Pulmonary artery endothelial cell (primary cell): ENCODE results near the gene AKR1C8. TPM values are rescaled to one million over a fixed set of nuclear protein-coding genes. Genes with fewer than 3 reads are reported as not detected.

Source experiments
- DNase-seq: peaks from one replicate; pipeline ENCODE4 v3.0.0-alpha.2; 2011; ENCODE audit warnings: low read depth, low spot score
- total RNA-seq: library from RNA; depleted of rRNA; stranded (reverse); fragments of >200 nt; gene quantifications from 2 replicates; pipeline ENCODE4 v1.2.3, GENCODE V29; 2014

AKR1C8 gene
- total RNA-seq, 1 donor from 2014 or later, result not detected

DNA sequence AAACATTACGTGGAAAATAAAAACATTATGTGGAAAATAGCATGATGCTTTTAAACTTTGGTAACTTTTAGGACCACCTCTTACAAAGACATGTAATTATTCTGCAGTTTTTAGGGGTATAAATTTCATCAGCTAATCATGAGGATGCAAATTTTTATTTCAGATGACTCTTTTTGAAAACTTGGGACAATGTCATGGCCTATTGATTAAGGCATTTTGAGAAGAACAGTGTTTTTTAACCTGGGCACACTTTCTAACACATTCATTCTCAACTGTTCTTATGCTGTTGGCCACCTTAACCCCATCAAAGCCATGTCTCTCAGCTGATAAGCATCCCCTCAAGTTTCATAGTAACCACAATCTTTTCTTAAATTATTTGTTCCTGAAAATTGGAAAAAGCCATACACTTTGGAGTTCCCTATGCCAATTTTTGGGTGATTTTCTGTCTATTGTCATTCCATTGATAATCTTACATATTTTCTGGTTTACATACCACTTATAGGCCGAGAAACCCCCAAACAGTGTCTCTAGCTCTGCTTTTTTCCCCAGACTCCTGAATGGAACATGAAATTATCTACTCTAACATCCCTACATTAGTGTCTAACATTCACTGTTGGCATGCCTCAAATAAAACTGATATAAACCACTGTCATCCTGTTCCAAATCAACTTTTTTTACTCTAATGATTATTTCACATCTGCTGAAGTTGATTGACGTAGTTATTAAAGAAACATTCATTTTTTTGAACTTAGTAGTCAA lies 76.1 kb downstream of the AKR1C8 start:
- no peak for DNase-seq

DNA sequence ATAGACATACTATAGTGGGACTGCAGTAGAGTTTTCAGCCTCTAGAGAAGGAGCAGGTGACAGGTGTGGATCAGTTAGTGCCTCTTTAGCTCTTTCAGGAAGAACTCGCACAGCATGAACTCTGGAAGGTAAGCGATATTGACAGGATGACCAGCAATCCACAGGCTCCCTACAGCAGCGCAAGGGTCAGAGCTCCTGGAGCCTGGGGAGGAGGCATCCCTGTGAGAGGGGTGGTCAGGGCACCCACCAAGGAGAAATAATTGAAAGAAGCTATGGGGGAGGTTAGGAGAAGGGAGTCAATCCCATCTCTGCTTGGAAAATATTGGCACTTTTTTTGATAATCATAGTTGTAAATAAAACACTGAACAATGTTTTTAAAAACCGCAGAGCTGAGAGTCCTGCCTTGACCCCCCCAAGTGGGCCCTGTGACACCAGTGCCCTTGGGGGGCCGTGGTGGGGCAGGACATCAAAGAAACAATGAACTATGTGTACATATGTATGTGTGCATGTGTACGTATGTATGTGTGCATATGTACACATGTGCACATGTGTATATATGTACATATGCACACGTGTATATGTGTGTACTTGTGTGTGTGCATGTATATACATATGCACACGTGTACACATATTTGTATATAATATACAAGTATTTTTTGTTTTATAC lies 77.0 kb downstream of the AKR1C8 start:
- DNase-seq, result no peak

GRCh38 chr10:5106553-5106952 lies 78.4 kb downstream of the AKR1C8 start:
- no peak for DNase-seq

DNA sequence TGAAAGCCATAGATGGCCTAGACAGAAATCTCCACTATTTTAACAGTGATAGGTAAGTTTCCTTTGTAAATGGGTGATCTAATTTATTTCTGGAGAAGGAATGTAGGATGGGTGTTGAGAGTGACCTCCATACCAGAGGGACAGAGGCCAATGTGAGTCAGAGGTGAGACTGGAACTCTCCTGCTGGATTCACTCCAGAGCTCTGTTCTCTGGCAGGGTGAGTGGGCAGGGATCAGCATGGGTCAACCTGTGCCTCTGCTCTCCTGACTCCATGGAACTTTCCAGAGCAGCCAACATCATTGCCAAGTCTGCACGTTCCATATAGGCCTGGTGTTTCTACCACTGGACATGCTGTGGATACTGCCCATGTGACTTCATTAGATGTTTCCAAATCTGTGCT lies 79.3 kb downstream of the AKR1C8 start:
- DNase-seq, result no peak

Other genes starting within 250 kb of the AKR1C8 start
- gene AKR1C1, start 221.7 kb downstream of the AKR1C8 start, total RNA-seq, result 9.1 and 10.5 TPM in 2 replicates
- gene AKR1C2, start 181.3 kb downstream of the AKR1C8 start, total RNA-seq, result 2.5 and 4.0 TPM in 2 replicates
- 91.7 and 145 TPM in 2 replicates for gene AKR1C3, start 90.7 kb downstream of the AKR1C8 start, total RNA-seq
- gene AKR1C4, start 11.7 kb upstream of the AKR1C8 start, total RNA-seq, result not detected in 2 replicates
- not detected in 2 replicates for gene UCN3, start 179.8 kb upstream of the AKR1C8 start, total RNA-seq
- gene TUBAL3, start 219.7 kb upstream of the AKR1C8 start, total RNA-seq, result 0.11 and 0.73 TPM in 2 replicates
- gene NET1, start 227.4 kb upstream of the AKR1C8 start, total RNA-seq, result 35.3 and 44.1 TPM in 2 replicates